Central memory CD8-positive, alpha-beta T cell (primary cell): Measurements from ENCODE around the gene TM9SF1.

ENCODE experiments used
- ATAC-seq: fragments of 150-1000 bp; cut with Tn5 transposase; replicated peaks from 2 replicates; pipeline ENCODE4 v1.10.0; 2022; ENCODE audit warnings: mild to moderate bottlenecking, moderate FRiP score, moderate number of reproducible peaks; ENCODE audit not compliant: poor library complexity, severe bottlenecking; ENCODE audit errors: extremely low read depth
- DNase-seq, 2 donors: peaks; one replicate each; pipeline ENCODE4 v3.0.0; 2021; ENCODE audit warnings: low spot score in 2 of 2
- H3K27ac Mint-ChIP-seq: one replicate; pipeline ENCODE4 v1.8.0; 2022; ENCODE audit warnings: low read depth, mild to moderate bottlenecking, moderate library complexity, mixed read lengths
- H3K27me3 Mint-ChIP-seq: one replicate; pipeline ENCODE4 v1.8.0; 2022; ENCODE audit warnings: mixed read lengths
- H3K36me3 Mint-ChIP-seq: one replicate; pipeline ENCODE4 v1.8.0; 2022; ENCODE audit warnings: mild to moderate bottlenecking, moderate library complexity, mixed read lengths; ENCODE audit not compliant: insufficient read depth
- H3K4me1 Mint-ChIP-seq: one replicate; pipeline ENCODE4 v1.8.0; 2022; ENCODE audit warnings: mixed read lengths
- H3K4me3 Mint-ChIP-seq: one replicate; pipeline ENCODE4 v1.8.0; 2022; ENCODE audit warnings: mild to moderate bottlenecking, moderate library complexity, mixed read lengths
- H3K9me3 Mint-ChIP-seq: one replicate; pipeline ENCODE4 v1.8.0; 2022; ENCODE audit warnings: mixed read lengths

TM9SF1 gene

GRCh38 chr14:24188251-24189058 is 6.8 kb downstream of the TM9SF1 start, which contains the start of gene IPO4:
TSS of gene IPO4 (minus strand) at chr14:24188816. CDS start at chr14:24188787, 29 bp downstream.
- Mint-ChIP-seq H3K4me3 (peak within 1 kb of the TSS; percentile 78), H3K27ac (peak within 1 kb of the TSS; percentile 90), H3K9me3 (no peaks in the 10 kb centered on the region), H3K36me3 (peaks cover 13% of the 10 kb centered on the region), H3K4me1 (peaks cover 38% of the 10 kb centered on the region), H3K27me3 (no peaks in the 10 kb centered on the region)
- ATAC-seq = peak; percentile 95
- DNase-seq = peak; percentile 81 to 93

- peaks cover 36% of the 10 kb centered on the region for H3K4me1 Mint-ChIP-seq
Measured at GRCh38 chr14:24187539-24187915, 7.7 kb downstream of the TM9SF1 start.

GRCh38 chr14:24186831-24187538 is 8.3 kb downstream of the TM9SF1 start:
- Mint-ChIP-seq H3K27ac (peak overlapping the region; percentile 90), H3K4me1 (peaks cover 33% of the 10 kb centered on the region), H3K4me3 (peak overlapping the region; percentile 78), H3K9me3 (no peaks in the 10 kb centered on the region), H3K27me3 (no peaks in the 10 kb centered on the region), H3K36me3 (peaks cover 14% of the 10 kb centered on the region)
- DNase-seq (no peak), ATAC-seq (no peak)

More at GRCh38 chr14:24187539-24187915, 7.7 kb downstream of the TM9SF1 start:
- peaks cover 16% of the 10 kb centered on the region for H3K36me3 Mint-ChIP-seq
- H3K9me3 Mint-ChIP-seq = no peaks in the 10 kb centered on the region
- H3K27me3 Mint-ChIP-seq = no peaks in the 10 kb centered on the region
- ATAC-seq (no peak), DNase-seq (no peak)
- peak overlapping the region; percentile 90 for H3K27ac Mint-ChIP-seq
- peak overlapping the region; percentile 78 for H3K4me3 Mint-ChIP-seq

GRCh38 chr14:24185741-24186140 is 9.5 kb downstream of the TM9SF1 start:
- Mint-ChIP-seq H3K27ac (no peak overlapping the region), H3K4me3 (no peak overlapping the region), H3K27me3 (no peaks in the 10 kb centered on the region), H3K36me3 (peaks cover 14% of the 10 kb centered on the region), H3K4me1 (peaks cover 29% of the 10 kb centered on the region), H3K9me3 (no peaks in the 10 kb centered on the region)
- ATAC-seq (no peak), DNase-seq (no peak)

- ATAC-seq (no peak), DNase-seq (no peak)
- peak overlapping the region; percentile 38 for H3K27ac Mint-ChIP-seq
- no peaks in the 10 kb centered on the region for H3K9me3 Mint-ChIP-seq
- H3K4me3 Mint-ChIP-seq = no peak overlapping the region
- H3K4me1 Mint-ChIP-seq = peaks cover 29% of the 10 kb centered on the region
- H3K36me3 Mint-ChIP-seq = peaks cover 17% of the 10 kb centered on the region
- H3K27me3 Mint-ChIP-seq = no peaks in the 10 kb centered on the region
Measured at GRCh38 chr14:24185026-24185425, 10.2 kb downstream of the TM9SF1 start.

GRCh38 chr14:24184104-24184970 is 10.9 kb downstream of the TM9SF1 start:
- Mint-ChIP-seq H3K4me1 (peaks cover 27% of the 10 kb centered on the region), H3K27me3 (no peaks in the 10 kb centered on the region), H3K27ac (peak overlapping the region; percentile 38), H3K36me3 (peaks cover 20% of the 10 kb centered on the region), H3K4me3 (no peak overlapping the region), H3K9me3 (no peaks in the 10 kb centered on the region)
- no peak for DNase-seq
- no peak for ATAC-seq

- no peaks in the 10 kb centered on the region for H3K9me3 Mint-ChIP-seq
- H3K27me3 Mint-ChIP-seq = no peaks in the 10 kb centered on the region
- no peak for ATAC-seq
- H3K27ac Mint-ChIP-seq = peak overlapping the region; percentile 83
- no peak for DNase-seq
- H3K36me3 Mint-ChIP-seq = peaks cover 18% of the 10 kb centered on the region
- peaks cover 16% of the 10 kb centered on the region for H3K4me1 Mint-ChIP-seq
- no peak overlapping the region for H3K4me3 Mint-ChIP-seq
Measured at GRCh38 chr14:24183014-24183481, 12.2 kb downstream of the TM9SF1 start.

GRCh38 chr14:24182110-24182882 is 12.9 kb downstream of the TM9SF1 start:
- Mint-ChIP-seq H3K36me3 (peaks cover 24% of the 10 kb centered on the region), H3K27me3 (no peaks in the 10 kb centered on the region)

GRCh38 chr14:24181371-24182077 is 13.7 kb downstream of the TM9SF1 start:
- peaks cover 21% of the 10 kb centered on the region for H3K36me3 Mint-ChIP-seq
- no peaks in the 10 kb centered on the region for H3K9me3 Mint-ChIP-seq
- ATAC-seq (no peak), DNase-seq (no peak)
- H3K4me3 Mint-ChIP-seq = no peak overlapping the region
- H3K27me3 Mint-ChIP-seq = no peaks in the 10 kb centered on the region
- H3K27ac Mint-ChIP-seq = peak overlapping the region; percentile 83
- peaks cover 4% of the 10 kb centered on the region for H3K4me1 Mint-ChIP-seq

More at GRCh38 chr14:24182110-24182882, 12.9 kb downstream of the TM9SF1 start:
- DNase-seq (no peak), ATAC-seq (no peak)
- Mint-ChIP-seq H3K9me3 (no peaks in the 10 kb centered on the region), H3K27ac (peak overlapping the region; percentile 83), H3K4me1 (peaks cover 8% of the 10 kb centered on the region), H3K4me3 (no peak overlapping the region)

GRCh38 chr14:24179961-24180796 is 15.1 kb downstream of the TM9SF1 start:
- H3K9me3 Mint-ChIP-seq = no peaks in the 10 kb centered on the region
- peaks cover 26% of the 10 kb centered on the region for H3K36me3 Mint-ChIP-seq
- H3K4me3 Mint-ChIP-seq = no peak overlapping the region
- H3K27ac Mint-ChIP-seq = no peak overlapping the region
- H3K4me1 Mint-ChIP-seq = peaks cover 7% of the 10 kb centered on the region
- no peaks in the 10 kb centered on the region for H3K27me3 Mint-ChIP-seq
- no peak for DNase-seq
- no peak for ATAC-seq
